Ovary (tissue), 9 donors: ENCODE results near the gene TBC1D1. TPM values are rescaled to one million over a fixed set of nuclear protein-coding genes. Genes with fewer than 3 reads are reported as not detected.

ENCODE experiments used
- DNase-seq, 5 donors: peaks; one replicate each; pipeline ENCODE4 v3.0.0-alpha.2; 2019 to 2020
- H3K27ac ChIP-seq, 2 donors: fragments of 200-600 bp; one replicate each; pipeline versions ENCODE4 v1.5.1 to v1.8.0; 2019 to 2022
- H3K27me3 ChIP-seq: fragments of 200-600 bp; one replicate; pipeline ENCODE4 v1.8.0; 2022
- H3K36me3 ChIP-seq: fragments of 200-600 bp; sonication (generic); one replicate; pipeline ENCODE4 v1.5.1; 2019
- H3K4me1 ChIP-seq: one replicate; pipeline ENCODE4 v1.8.1; 2013; ENCODE audit warnings: mild to moderate bottlenecking, moderate library complexity; ENCODE audit not compliant: insufficient read depth
- H3K4me3 ChIP-seq: fragments of 200-600 bp; sonication (generic); one replicate; pipeline ENCODE4 v1.5.1; 2017
- H3K9me3 ChIP-seq, 2 donors: fragments of 200-600 bp in 1 of 2; sonication (generic) in 1 of 2; one replicate each; pipeline versions ENCODE4 v1.5.1 to v1.8.1; 2013 to 2019; ENCODE audit warnings: mild to moderate bottlenecking in 1 of 2, moderate library complexity in 1 of 2
- EP300 ChIP-seq: sonication (generic); formaldehyde crosslinking; IDR thresholded peaks from one replicate; pipeline ENCODE4 v1.6.1; 2017; ENCODE audit warnings: antibody characterized with exemption
- POLR2A ChIP-seq: fragments of 450-650 bp; IDR thresholded peaks from one replicate; pipeline ENCODE4 v1.6.1; 2017; ENCODE audit warnings: antibody characterized with exemption, mild to moderate bottlenecking, moderate library complexity
- WGBS, 3 donors: extraction: QIAGEN DNeasy Blood & Tissue Kit in 1 of 3; methylation state at CpG; one replicate each; pipeline versions ENCODE4 v1.1.5 to v1.1.7; 2013 to 2017; 5-methylcytosine and 5-hydroxymethylcytosine counted together
- intact Hi-C, 4 donors: fragments of 100-400 bp; cut with DNase I; formaldehyde crosslinking; loops; one replicate each; pipeline versions ENCODE4 v1.11.0 to v1.15.1; 2022 to 2023
- polyA plus RNA-seq, 2 donors: library from polyadenylated mRNA; stranded (reverse); fragments of 200-250 nt in 1 of 2; fragments of 350-450 nt in 1 of 2; fragmentation: Illumina TruSeq in 1 of 2; extraction: RNeasy Lipid Tissue Mini Kit (QIAGEN cat#74804) in 1 of 2; gene quantifications; one replicate each; pipeline ENCODE4 v1.2.3, GENCODE V29; 2013 to 2014
- total RNA-seq, 7 donors: library from RNA; depleted of rRNA in 2 of 7; stranded (reverse); fragments of >200 nt in 2 of 7; fragmentation: NEBNext Ultra II Directional in 3 of 7; extraction: Animal tissue kit (Norgen Biotek cat#: 25700) in 3 of 7; gene quantifications; one replicate each; pipeline versions ENCODE4 v1.1.0 to v1.2.4, GENCODE V29; 2016 to 2023
- TF ChIP-seq, protein P1 (sequence below), 3 donors: fragments of 450-650 bp in 2 of 3; fragments of 200-600 bp in 1 of 3; IDR thresholded peaks; one replicate each; pipeline versions ENCODE4 v1.5.1 to v1.8.0; 2016 to 2022; ENCODE audit warnings: antibody characterized with exemption in 3 of 3, mild to moderate bottlenecking in 1 of 3
- donor health status: DM: no; HTN: no; CAD: no; lungs with moderate emphysema.
- donor health status: DM: no; HTN: no; CAD: no.
- donor health status: Bipolar disorder and iron deficiency.
- donor health status: DM: yes; HTN: yes; CAD: no.
- donor health status: DM: no; HTN: no; CAD: no.
- donor health status: DM: yes; HTN: yes; CAD: no.

Gene TBC1D1
- total and polyA plus RNA-seq, 9 donors = 39.5 to 104 (median 63.9) TPM

DNA sequence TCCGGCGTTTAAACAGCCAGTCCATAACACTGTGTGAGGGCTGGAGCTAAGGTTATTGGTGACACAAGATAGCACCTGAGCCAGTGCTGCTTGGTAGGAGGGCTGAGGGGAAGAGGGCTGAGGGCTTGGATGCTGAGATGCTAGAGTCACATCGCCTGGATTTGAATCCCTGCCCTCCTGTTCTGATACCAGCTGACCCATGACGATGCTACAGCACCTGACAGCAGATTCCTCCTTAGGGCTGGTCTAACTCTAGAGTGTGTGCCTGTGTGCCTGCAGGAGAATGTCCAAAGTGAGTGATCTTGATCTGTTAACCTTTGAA lies 171.9 kb downstream of the TBC1D1 start:
- peaks cover 3% of the 10 kb centered on the region for H3K4me1 ChIP-seq
- intact Hi-C loops = loop anchor here in 3 of 4 donors (5.0 to 10.0 kb wide), 5 partner anchors 112 to 802 kb away; partner anchors contain the start of genes FAM114A1 (in 1 of the 3) and TLR10 (in 1 of the 3)

DNA sequence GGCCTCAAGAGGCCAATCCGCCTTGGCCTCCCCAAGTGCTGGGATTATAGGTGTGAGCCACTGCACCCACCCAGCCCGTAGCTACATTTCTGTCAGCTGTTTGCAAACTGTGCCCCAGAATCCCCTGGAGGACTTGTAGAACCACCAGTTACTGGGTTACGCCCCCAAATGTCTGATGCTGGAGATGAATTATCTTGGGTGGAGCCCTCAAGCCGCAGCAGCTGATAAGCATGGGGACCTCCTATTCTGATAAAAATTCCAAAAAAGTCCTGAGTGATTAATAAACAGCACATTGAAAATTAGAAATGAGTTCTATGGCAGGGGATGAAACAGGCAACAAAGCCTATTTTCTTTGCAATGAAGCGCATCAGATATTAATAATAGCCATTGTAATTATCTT lies 174.3 kb downstream of the TBC1D1 start:
- H3K27ac ChIP-seq = no peak overlapping the region
- intact Hi-C loops = loop anchor here (5.0 to 10.0 kb wide), 10 partner anchors 110 to 800 kb away; partner anchors contain the start of gene FAM114A1 (in 1 of the 4)
- DNase-seq = no peak
- H3K36me3 ChIP-seq = no peaks in the 10 kb centered on the region
- H3K4me3 ChIP-seq = no peak overlapping the region
- H3K27me3 ChIP-seq = no peaks in the 10 kb centered on the region
- H3K9me3 ChIP-seq = no peaks in the 10 kb centered on the region
- 81 to 89% (median 85%) methylated on average over 5 of the region's 5 CpGs for WGBS, 3 donors
- TF ChIP-seq, protein P1, sequence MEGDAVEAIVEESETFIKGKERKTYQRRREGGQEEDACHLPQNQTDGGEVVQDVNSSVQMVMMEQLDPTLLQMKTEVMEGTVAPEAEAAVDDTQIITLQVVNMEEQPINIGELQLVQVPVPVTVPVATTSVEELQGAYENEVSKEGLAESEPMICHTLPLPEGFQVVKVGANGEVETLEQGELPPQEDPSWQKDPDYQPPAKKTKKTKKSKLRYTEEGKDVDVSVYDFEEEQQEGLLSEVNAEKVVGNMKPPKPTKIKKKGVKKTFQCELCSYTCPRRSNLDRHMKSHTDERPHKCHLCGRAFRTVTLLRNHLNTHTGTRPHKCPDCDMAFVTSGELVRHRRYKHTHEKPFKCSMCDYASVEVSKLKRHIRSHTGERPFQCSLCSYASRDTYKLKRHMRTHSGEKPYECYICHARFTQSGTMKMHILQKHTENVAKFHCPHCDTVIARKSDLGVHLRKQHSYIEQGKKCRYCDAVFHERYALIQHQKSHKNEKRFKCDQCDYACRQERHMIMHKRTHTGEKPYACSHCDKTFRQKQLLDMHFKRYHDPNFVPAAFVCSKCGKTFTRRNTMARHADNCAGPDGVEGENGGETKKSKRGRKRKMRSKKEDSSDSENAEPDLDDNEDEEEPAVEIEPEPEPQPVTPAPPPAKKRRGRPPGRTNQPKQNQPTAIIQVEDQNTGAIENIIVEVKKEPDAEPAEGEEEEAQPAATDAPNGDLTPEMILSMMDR (IDR thresholded peaks at IDR 0.05) = no peak
- no peak for TF ChIP-seq EP300
- no peak for TF ChIP-seq POLR2A
- H3K4me1 ChIP-seq = peaks cover 7% of the 10 kb centered on the region

More for the DNA sequence above, 171.9 kb downstream of the TBC1D1 start:
- H3K9me3 ChIP-seq = no peaks in the 10 kb centered on the region
- H3K27me3 ChIP-seq = no peaks in the 10 kb centered on the region
- H3K36me3 ChIP-seq = no peaks in the 10 kb centered on the region
- peak overlapping the region in 1 of 2 donors; percentile 24 for H3K27ac ChIP-seq
- no peak for DNase-seq
- 40 to 50% (median 43%) methylated on average over 4 of the region's 4 CpGs for WGBS, 3 donors
- TF ChIP-seq POLR2A (no peak), EP300 (no peak)
- TF ChIP-seq, protein P1 (IDR thresholded peaks at IDR 0.05) = no peak
- H3K4me3 ChIP-seq = no peak overlapping the region

DNA sequence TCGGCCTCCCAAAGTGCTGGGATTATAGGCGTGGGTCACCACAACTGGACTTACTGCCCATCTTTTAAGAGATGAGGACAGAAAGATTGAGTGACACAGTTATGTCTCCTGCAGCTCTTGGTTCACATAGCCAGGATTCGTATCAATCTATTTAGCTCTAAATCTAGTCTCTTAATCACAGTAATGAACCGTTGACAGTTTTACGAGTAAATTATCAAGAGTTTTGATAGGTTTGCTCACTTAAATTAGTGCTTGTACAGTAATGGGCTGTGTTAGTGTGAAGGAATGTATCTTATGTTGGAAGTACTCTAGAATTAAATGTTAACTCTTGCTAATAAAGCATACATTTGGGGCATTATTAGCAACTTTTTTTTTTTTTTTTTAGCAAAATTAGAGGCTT lies 175.0 kb downstream of the TBC1D1 start:
- intact Hi-C loops = loop anchor here (5.0 to 10.0 kb wide), 10 partner anchors 109 to 799 kb away; partner anchors contain the start of gene FAM114A1 (in 1 of the 4)
- no peaks in the 10 kb centered on the region for H3K27me3 ChIP-seq
- no peak overlapping the region for H3K4me3 ChIP-seq
- H3K27ac ChIP-seq = no peak overlapping the region
- H3K4me1 ChIP-seq = peaks cover 7% of the 10 kb centered on the region
- TF ChIP-seq, protein P1 (IDR thresholded peaks at IDR 0.05) = no peak
- TF ChIP-seq EP300 (no peak), POLR2A (no peak)
- H3K36me3 ChIP-seq = no peaks in the 10 kb centered on the region
- no peak for DNase-seq
- no peaks in the 10 kb centered on the region for H3K9me3 ChIP-seq
- WGBS, 3 donors = 85 to 89% (median 85%) methylated on average over 5 of the region's 5 CpGs

- Histone ChIP-seq H3K9me3 (no peaks in the 10 kb centered on the region), H3K36me3 (no peaks in the 10 kb centered on the region), H3K27ac (no peak overlapping the region), H3K4me1 (peaks cover 7% of the 10 kb centered on the region), H3K27me3 (no peaks in the 10 kb centered on the region), H3K4me3 (no peak overlapping the region)
- 94 to 95% (median 94%) methylated on average over 7 of the region's 7 CpGs for WGBS, 3 donors
- intact Hi-C loops = loop anchor here (5.0 to 10.0 kb wide), 10 partner anchors 107 to 797 kb away; partner anchors contain the start of gene FAM114A1 (in 1 of the 4)
- DNase-seq = peak in 1 of 5 donors; percentile 8
- TF ChIP-seq POLR2A = no peak
- TF ChIP-seq EP300 = no peak
- TF ChIP-seq, protein P1 (IDR thresholded peaks at IDR 0.05) = no peak
Measured at GRCh38 chr4:38067499-38067898, 176.6 kb downstream of the TBC1D1 start.
